Neural cell (in vitro differentiated cells): Measurements from ENCODE around the gene AARS2. TPM values are rescaled to one million over a fixed set of nuclear protein-coding genes. Genes with fewer than 3 reads are reported as not detected.
A peak's percentile ranks its signal among the peaks of the same experiment; 100 is the strongest.

ENCODE experiments used
- H2AFZ ChIP-seq: fragments of 200-600, 300-800 bp; sonication (generic), shearing (Covaris generic); 2 replicates; pipeline ENCODE4 v1.6.0; 2014; ENCODE audit warnings: low read depth, mild to moderate bottlenecking, antibody characterized with exemption, low read length, moderate library complexity
- H3F3A ChIP-seq: fragments of 200-600 bp; shearing (Covaris generic); 2 replicates; pipeline ENCODE4 v1.6.1; 2016; ENCODE audit warnings: mild to moderate bottlenecking, moderate library complexity, mixed read lengths, antibody characterized with exemption, low read length; ENCODE audit not compliant: insufficient read depth, poor library complexity, severe bottlenecking
- H3K27ac ChIP-seq: fragments of 200-600, 300-800 bp; sonication (generic), shearing (Covaris generic); 2 replicates; pipeline ENCODE4 v1.5.1; 2014; ENCODE audit warnings: mild to moderate bottlenecking, low read length, moderate library complexity
- H3K27me3 ChIP-seq: fragments of 300-800, 200-600 bp; sonication (generic), shearing (Covaris generic); 2 replicates; pipeline ENCODE4 v1.6.0; 2014; ENCODE audit warnings: mild to moderate bottlenecking, low read depth, low read length, moderate library complexity; ENCODE audit not compliant: insufficient read depth
- H3K36me3 ChIP-seq: fragments of 300-800, 200-600 bp; sonication (generic), shearing (Covaris generic); 2 replicates; pipeline ENCODE4 v1.5.1; 2014; ENCODE audit warnings: mild to moderate bottlenecking, antibody characterized with exemption, low read length, moderate library complexity; ENCODE audit not compliant: insufficient read depth
- H3K4me2 ChIP-seq: fragments of 300-800, 200-600 bp; sonication (generic), shearing (Covaris generic); 2 replicates; pipeline ENCODE4 v1.6.0; 2014; ENCODE audit warnings: mild to moderate bottlenecking, low read length
- H3K4me3 ChIP-seq: fragments of 300-800, 200-600 bp; sonication (generic), shearing (Covaris generic); 2 replicates; pipeline ENCODE4 v1.5.1; 2014; ENCODE audit warnings: mild to moderate bottlenecking, low read length, moderate library complexity
- H3K79me2 ChIP-seq: fragments of 200-600 bp; shearing (Covaris generic); replicated peaks from 2 replicates; pipeline ENCODE4 v1.6.0; 2014; ENCODE audit warnings: mild to moderate bottlenecking, low read length, moderate library complexity; ENCODE audit not compliant: insufficient read depth
- H3K9ac ChIP-seq: fragments of 300-800, 200-600 bp; sonication (generic), shearing (Covaris generic); 2 replicates; pipeline ENCODE4 v1.6.1; 2016; ENCODE audit warnings: mild to moderate bottlenecking, low read length, mixed read lengths
- H3K9me2 ChIP-seq: fragments of 200-600 bp; shearing (Covaris generic); 2 replicates; pipeline ENCODE4 v1.6.1; 2016; ENCODE audit warnings: mild to moderate bottlenecking, low read length, mixed read lengths; ENCODE audit not compliant: insufficient read depth
- H3K9me3 ChIP-seq: fragments of 200-600, 300-800 bp; sonication (generic), shearing (Covaris generic); 2 replicates; pipeline ENCODE4 v1.6.1; 2016; ENCODE audit warnings: mild to moderate bottlenecking, mixed run types, low read length, moderate library complexity, mixed read lengths
- H4K20me1 ChIP-seq: fragments of 200-600 bp; shearing (Covaris generic); 2 replicates; pipeline ENCODE4 v1.6.1; 2016; ENCODE audit warnings: mild to moderate bottlenecking, mixed run types; ENCODE audit not compliant: insufficient read depth
- EP300 ChIP-seq: fragments of 450-650 bp; conservative IDR thresholded peaks from 2 replicates; pipeline ENCODE4 v1.6.1; 2014; ENCODE audit warnings: antibody characterized with exemption, mild to moderate bottlenecking, moderate library complexity; ENCODE audit not compliant: poor library complexity, severe bottlenecking
- EZH2 ChIP-seq: fragments of 200-600, 300-800 bp; shearing (Covaris generic), sonication (generic); IDR thresholded peaks from 2 replicates; pipeline ENCODE4 v1.6.1; 2014; ENCODE audit warnings: antibody characterized with exemption, low read length, borderline replicate concordance, mild to moderate bottlenecking; ENCODE audit not compliant: insufficient read depth, poor library complexity, severe bottlenecking
- POLR2AphosphoS5 ChIP-seq: IDR thresholded peaks from 2 replicates; pipeline ENCODE4 v1.6.1; 2012
- SMC3 ChIP-seq: fragments of 450-650 bp; conservative IDR thresholded peaks from 2 replicates; pipeline ENCODE4 v1.6.1; 2014; ENCODE audit warnings: antibody characterized with exemption, mild to moderate bottlenecking, moderate library complexity; ENCODE audit not compliant: poor library complexity
- polyA plus RNA-seq: library from polyadenylated mRNA; depleted of rRNA; stranded (reverse); fragments of >200 nt; gene quantifications from 2 replicates; pipeline ENCODE4 v1.2.3, GENCODE V29; 2014

Gene AARS2
- polyA plus RNA-seq, 1 donor from 2014 or later, result 12.6 TPM

DNA sequence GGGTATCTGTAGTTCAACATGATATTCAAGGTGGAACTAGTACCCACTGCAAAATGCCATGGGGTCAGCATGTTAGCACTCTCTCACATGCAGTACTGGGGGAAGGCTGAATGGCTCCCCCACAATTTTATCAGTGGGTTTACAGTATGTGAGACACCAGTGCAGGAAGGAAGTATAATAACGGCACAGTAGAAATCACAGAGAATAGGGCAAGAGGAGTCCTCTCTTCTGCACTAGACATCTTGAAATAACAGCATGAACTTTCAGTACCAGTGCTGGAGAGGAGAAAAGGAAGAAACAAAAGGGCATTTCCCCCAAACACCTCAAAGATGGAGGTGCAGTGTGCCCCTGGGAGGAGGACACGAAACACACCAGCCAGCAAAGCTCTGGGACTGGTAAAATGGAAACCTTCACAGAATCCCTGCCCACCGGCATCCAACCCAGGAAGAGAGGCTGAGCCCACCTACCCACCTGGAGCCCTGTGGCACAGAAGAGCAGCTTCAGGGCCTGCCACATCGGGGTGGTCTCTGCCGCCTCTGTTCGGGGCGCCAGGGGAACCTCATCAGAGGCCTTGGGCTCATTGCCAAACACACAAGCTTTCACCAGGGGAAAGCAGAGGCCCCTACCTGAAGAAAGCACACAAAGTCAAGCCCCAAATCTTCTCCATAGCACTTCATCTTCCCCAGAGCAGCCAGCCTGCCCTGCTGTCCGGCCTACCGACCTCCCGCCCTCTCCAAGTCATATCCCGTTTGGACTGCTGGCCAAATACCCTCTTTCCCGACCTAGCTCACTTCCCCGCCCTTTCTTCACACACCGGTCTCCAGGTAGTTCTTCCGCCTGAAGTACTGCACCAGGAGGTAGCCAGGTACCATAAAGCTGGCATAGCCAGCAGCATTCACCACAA, 57.0 kb downstream of the AARS2 start:
- Histone ChIP-seq H3K9me2 (no peaks in the 10 kb centered on the region), H3F3A (no peaks in the 10 kb centered on the region), H3K9ac (peak overlapping the region; percentile 96), H3K79me2 (peaks cover 27% of the 10 kb centered on the region), H3K27me3 (no peaks in the 10 kb centered on the region), H3K9me3 (no peaks in the 10 kb centered on the region), H4K20me1 (no peaks in the 10 kb centered on the region), H3K4me3 (peak overlapping the region; percentile 98), H3K27ac (peak overlapping the region; percentile 86), H3K4me2 (peak overlapping the region; percentile 94), H2AFZ (peak overlapping the region; percentile 94), H3K36me3 (peaks cover 8% of the 10 kb centered on the region)
- TF ChIP-seq POLR2AphosphoS5 (peak; percentile 11), SMC3 (no peak)

DNA sequence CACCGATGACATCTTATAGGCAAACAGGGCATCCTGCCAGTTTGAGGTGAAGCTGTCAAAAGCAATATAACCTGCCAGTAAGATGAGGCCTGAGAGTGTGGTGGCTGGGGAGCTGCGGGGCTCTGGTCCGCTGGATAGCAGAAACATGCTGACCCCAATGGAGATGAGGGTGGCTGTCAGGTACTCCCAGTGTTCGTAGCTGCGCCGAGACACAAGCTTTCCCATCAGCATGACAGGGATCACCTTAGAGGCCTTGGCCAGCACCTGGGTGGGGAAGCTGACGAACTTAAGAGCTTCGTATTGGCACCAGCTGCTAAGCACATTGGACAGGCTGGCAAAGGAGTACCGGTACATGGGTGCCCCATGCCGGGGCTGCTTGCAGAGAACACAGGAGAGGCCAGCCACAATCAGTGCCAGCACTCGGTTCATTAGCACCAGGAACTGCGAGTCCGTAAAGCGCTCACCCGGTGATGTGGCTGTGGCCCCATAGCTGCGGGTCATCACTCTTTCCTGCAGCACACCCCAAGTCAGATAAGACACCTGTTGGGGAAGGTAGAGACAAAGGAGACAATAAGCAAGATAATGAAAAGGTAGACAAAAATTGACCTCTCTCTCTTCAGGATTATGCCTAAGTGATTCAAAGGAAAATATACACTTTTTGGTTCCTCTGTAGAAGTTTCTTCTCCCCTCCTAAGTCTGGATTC, 57.9 kb downstream of the AARS2 start:
- H3K27ac ChIP-seq, result no peak overlapping the region
- peaks cover 12% of the 10 kb centered on the region for H3K36me3 ChIP-seq
- H3F3A ChIP-seq, result no peaks in the 10 kb centered on the region
- peaks cover 34% of the 10 kb centered on the region for H3K79me2 ChIP-seq
- no peaks in the 10 kb centered on the region for H3K9me2 ChIP-seq
- no peaks in the 10 kb centered on the region for H4K20me1 ChIP-seq
- H2AFZ ChIP-seq, result no peak overlapping the region
- peak overlapping the region; percentile 98 for H3K4me3 ChIP-seq
- H3K4me2 ChIP-seq, result peak overlapping the region; percentile 94
- H3K9me3 ChIP-seq, result no peaks in the 10 kb centered on the region
- peak; percentile 6 for TF ChIP-seq POLR2AphosphoS5
- TF ChIP-seq EP300, result no peak
- peak overlapping the region; percentile 96 for H3K9ac ChIP-seq
- no peaks in the 10 kb centered on the region for H3K27me3 ChIP-seq

DNA sequence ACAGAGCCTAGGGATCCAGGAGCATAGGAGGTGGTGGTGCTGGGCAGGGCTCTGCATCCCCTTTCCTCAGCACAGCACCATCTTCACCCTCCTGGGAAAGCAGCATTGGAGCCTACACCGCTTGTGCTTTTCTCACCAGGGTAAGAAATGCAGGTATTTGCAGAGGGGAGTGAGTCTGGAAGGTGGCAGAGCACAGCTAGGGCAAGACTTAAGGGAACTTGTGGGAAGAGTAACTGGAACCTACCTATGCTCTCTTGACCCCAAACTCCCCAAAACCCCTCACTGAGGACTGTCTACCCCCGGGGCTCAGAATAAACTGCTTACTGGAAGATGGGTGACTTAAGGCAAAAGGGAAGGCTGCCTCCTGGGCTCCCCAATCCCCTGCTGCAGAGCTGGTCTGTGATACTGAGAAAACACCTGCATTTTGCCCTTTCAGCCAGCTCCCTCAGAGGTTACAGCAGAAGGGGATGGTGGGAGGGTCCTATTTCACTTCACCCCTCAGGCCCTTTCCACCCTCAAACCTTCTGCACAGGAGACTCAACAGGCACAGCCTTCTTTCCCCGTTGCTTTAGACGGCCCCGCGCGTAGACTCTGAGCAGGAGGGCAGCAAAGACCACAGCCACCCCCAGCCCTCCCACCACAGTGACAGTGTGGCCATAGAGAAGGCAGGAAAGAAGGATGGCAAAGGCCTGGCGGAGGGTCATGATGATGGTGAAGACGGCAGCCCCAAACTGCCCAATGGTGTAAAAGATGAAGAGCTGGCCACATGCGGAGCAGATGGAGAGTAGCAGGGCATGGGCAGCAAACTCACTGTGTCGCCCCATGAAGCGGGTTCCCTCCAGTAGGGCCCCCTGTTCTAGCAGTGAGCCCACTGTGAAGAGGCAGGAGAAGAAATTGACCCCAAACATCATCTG, 58.7 kb downstream of the AARS2 start:
- Histone ChIP-seq H3F3A (no peaks in the 10 kb centered on the region), H3K9me3 (no peaks in the 10 kb centered on the region), H4K20me1 (peaks cover 5% of the 10 kb centered on the region), H3K36me3 (peaks cover 16% of the 10 kb centered on the region), H3K27me3 (no peaks in the 10 kb centered on the region), H3K79me2 (peaks cover 42% of the 10 kb centered on the region), H3K9ac (peak overlapping the region; percentile 1), H2AFZ (no peak overlapping the region), H3K27ac (no peak overlapping the region), H3K4me2 (no peak overlapping the region), H3K4me3 (peak overlapping the region; percentile 98), H3K9me2 (no peaks in the 10 kb centered on the region)
- TF ChIP-seq POLR2AphosphoS5, result peak; percentile 38
- no peak for TF ChIP-seq EZH2
